GM19463 (cell line): ENCODE results near the gene ATIC.
A peak's percentile ranks its signal among the peaks of the same experiment; 100 is the strongest.
"Not testable (repeated sequence)": the region's sequence is repeated elsewhere in the genome, so short reads cannot be mapped to it uniquely, and the experiment has no call there.

Experiments used
- ATAC-seq: cut with Tn5 transposase; IDR thresholded peaks from one replicate; pipeline ENCODE4 v1.9.1; 2021; ENCODE audit warnings: mild to moderate bottlenecking, moderate library complexity; ENCODE audit not compliant: unreplicated experiment

The ATIC gene

GRCh38 chr2:215360059-215360458 lies 48.2 kb downstream of the ATIC start:
- not testable (repeated sequence) for ATAC-seq

GRCh38 chr2:215360596-215360995 lies 48.7 kb downstream of the ATIC start:
- no peak for ATAC-seq

- no peak for ATAC-seq
These were observed 49.5 kb downstream of the ATIC start for GRCh38 chr2:215361211-215361875.

GRCh38 chr2:215361876-215362561 lies 50.2 kb downstream of the ATIC start:
- ATAC-seq = no peak

- no peak for ATAC-seq
These were observed 50.7 kb downstream of the ATIC start for GRCh38 chr2:215362562-215362904.

- no peak for ATAC-seq
These were observed 51.2 kb downstream of the ATIC start for GRCh38 chr2:215363039-215363438.

- no peak for ATAC-seq
These were observed 51.8 kb downstream of the ATIC start for GRCh38 chr2:215363461-215364156.

GRCh38 chr2:215364157-215365155 lies 52.6 kb downstream of the ATIC start:
- no peak for ATAC-seq

GRCh38 chr2:215365184-215365658 lies 53.4 kb downstream of the ATIC start:
- peak; percentile 65 for ATAC-seq

- no peak for ATAC-seq
These were observed 54.7 kb downstream of the ATIC start for GRCh38 chr2:215366440-215367032.

- no peak for ATAC-seq
These were observed 56.0 kb downstream of the ATIC start for GRCh38 chr2:215367662-215368492.

GRCh38 chr2:215368493-215368809 lies 56.6 kb downstream of the ATIC start:
- ATAC-seq = no peak

GRCh38 chr2:215369181-215369760 lies 57.4 kb downstream of the ATIC start:
- ATAC-seq = no peak

- ATAC-seq = no peak
These were observed 58.5 kb downstream of the ATIC start for GRCh38 chr2:215370112-215370965.

GRCh38 chr2:215371915-215372897 lies 60.3 kb downstream of the ATIC start:
- ATAC-seq = no peak

GRCh38 chr2:215372968-215373649 lies 61.2 kb downstream of the ATIC start:
- ATAC-seq = no peak

GRCh38 chr2:215374002-215374401 lies 62.1 kb downstream of the ATIC start:
- ATAC-seq = no peak
